Retinal pigment epithelial cell (primary cell): ENCODE results near the gene EIF2S2.

Source experiments
- DNase-seq: peaks from one replicate; pipeline ENCODE4 v3.0.0-alpha.2; 2010; ENCODE audit warnings: low read depth
- H3K4me3 ChIP-seq: 2 replicates; pipeline ENCODE4 v1.5.1; 2011; ENCODE audit warnings: mild to moderate bottlenecking, low read length, control low read depth, moderate library complexity
- CTCF ChIP-seq: conservative IDR thresholded peaks from 2 replicates; pipeline ENCODE4 v1.5.1; 2011; ENCODE audit warnings: low read depth, low read length, control low read depth, inconsistent platforms

Gene EIF2S2

DNA sequence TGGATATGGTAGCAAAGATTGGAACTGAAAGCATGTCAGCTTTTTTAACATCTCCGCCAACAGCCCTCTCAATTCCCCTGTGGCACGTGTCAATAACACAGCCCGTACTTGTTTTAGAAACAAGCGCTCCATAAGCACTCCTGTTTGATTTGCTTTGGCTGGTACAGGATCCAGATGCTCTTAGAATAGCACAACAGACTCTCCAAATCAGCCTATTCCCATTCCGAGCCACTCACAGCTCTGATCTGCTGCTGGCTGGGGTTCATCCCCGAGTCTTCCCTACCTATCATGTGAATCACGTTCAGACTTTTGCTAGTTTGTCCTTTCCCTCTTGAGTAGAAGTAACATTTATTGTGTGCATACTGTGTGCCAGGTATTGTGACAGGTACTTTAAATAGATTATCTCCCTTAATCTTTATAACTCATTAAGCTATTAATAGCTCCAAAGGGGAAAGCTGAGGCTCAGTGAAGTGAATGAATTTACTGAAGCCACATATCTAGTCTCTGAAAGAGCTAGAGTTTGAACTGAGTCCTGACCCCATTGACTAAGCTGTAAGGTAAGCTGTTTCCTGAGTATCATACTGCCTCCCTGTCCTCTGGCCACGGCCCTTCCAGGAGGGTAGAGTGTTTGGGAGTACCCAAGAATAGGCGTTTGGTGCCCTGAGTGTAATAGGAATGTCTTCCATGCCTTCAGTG is 71.6 kb downstream of the EIF2S2 start:
- no peak for DNase-seq
- no peak overlapping the region for H3K4me3 ChIP-seq
- no peak for TF ChIP-seq CTCF
